Vagina (tissue), 2 donors: ENCODE data around the gene PCSK9.

Experiments used
- CTCF ChIP-seq, 3 experiments: fragments of 450-650 bp in 2 of 3; fragments of 200-600 bp in 1 of 3; sonication (generic) in 1 of 3; IDR thresholded peaks; one replicate each; pipeline ENCODE4 v1.5.1; 2017 to 2019; ENCODE audit warnings: antibody characterized with exemption in 3 of 3, mild to moderate bottlenecking in 2 of 3, moderate library complexity in 2 of 3
- POLR2A ChIP-seq, 2 donors: fragments of 450-650 bp; IDR thresholded peaks; one replicate each; pipeline ENCODE4 v1.6.1; 2017; ENCODE audit warnings: antibody characterized with exemption in 2 of 2, mild to moderate bottlenecking in 2 of 2, moderate library complexity in 2 of 2
- POLR2AphosphoS5 ChIP-seq, 2 donors: sonication (generic); formaldehyde crosslinking; IDR thresholded peaks; one replicate each; pipeline ENCODE4 v1.9.0; 2017; ENCODE audit warnings: antibody characterized with exemption in 2 of 2, mild to moderate bottlenecking in 2 of 2, low read depth in 1 of 2; ENCODE audit not compliant: insufficient read depth in 1 of 2

GRCh38 chr1:55060133-55060999 is 21.0 kb downstream of the PCSK9 start:
- no peak for TF ChIP-seq POLR2AphosphoS5 (IDR thresholded peaks at IDR 0.05; ENCODE audit: insufficient read depth in 1 of 2, low read depth in 1 of 2)
- no peak for TF ChIP-seq POLR2A (IDR thresholded peaks at IDR 0.05)
- TF ChIP-seq CTCF (IDR thresholded peaks at IDR 0.05) = no peak
